ENCODE measurements around the gene DUXA. TPM values are rescaled to one million over a fixed set of nuclear protein-coding genes. Genes with fewer than 3 reads are reported as not detected.

The DUXA gene
- not detected in 2 replicates for total RNA-seq

GRCh38 chr19:57167385-57167784, at the start of gene DUXA:
Gene DUXA (minus strand): TSS chr19:57167485. CDS start chr19:57167443, 42 bp downstream.

GRCh38 chr19:57191141-57192076, 24.1 kb upstream of the DUXA start, which contains the start of gene ZNF264:
Gene ZNF264 (plus strand): TSS chr19:57191500. CDS start chr19:57191914, 414 bp downstream.

Small RNA genes within 50 kb of the gene (small RNA-seq; reads per million reads assigned to genes)
- gene AC025588.3 (ENCODE audit: low replicate concordance) = not detected

Other genes with a start within 250 kb of the DUXA start
- not detected in 2 replicates for gene USP29, start 47.5 kb downstream of the DUXA start, total RNA-seq
- not detected in 2 replicates for gene ZIM3, start 22.3 kb downstream of the DUXA start, total RNA-seq
- 22.8 and 31.9 TPM in 2 replicates for gene ZNF264, start 24.0 kb upstream of the DUXA start, total RNA-seq
- 0.22 and 1.0 TPM in 2 replicates for gene AURKC, start 63.5 kb upstream of the DUXA start, total RNA-seq
- 32.5 and 36.5 TPM in 2 replicates for gene ZNF805, start 73.1 kb upstream of the DUXA start, total RNA-seq
- 96.5 and 103 TPM in 2 replicates for gene ZNF460, start 113.0 kb upstream of the DUXA start, total RNA-seq
- gene ZNF543, start 153.0 kb upstream of the DUXA start, total RNA-seq = 11.6 and 11.7 TPM in 2 replicates
- gene ZNF304, start 183.8 kb upstream of the DUXA start, total RNA-seq = 7.9 and 10.9 TPM in 2 replicates
- 10.2 and 11.2 TPM in 2 replicates for gene TRAPPC2B, start 196.1 kb upstream of the DUXA start, total RNA-seq
- 3.6 and 5.3 TPM in 2 replicates for gene ZNF547, start 196.1 kb upstream of the DUXA start, total RNA-seq
- 16.6 and 19.7 TPM in 2 replicates for gene ZNF548, start 222.4 kb upstream of the DUXA start, total RNA-seq
- gene ZNF17, start 243.7 kb upstream of the DUXA start, total RNA-seq = 8.3 and 14.0 TPM in 2 replicates